Natural killer cell (primary cell): Measurements from ENCODE around the gene TOB2. TPM values are rescaled to one million over a fixed set of nuclear protein-coding genes. Genes with fewer than 3 reads are reported as not detected.

Experiments
- ATAC-seq, 3 donors: fragments of 150-1000 bp in 2 of 3; fragments of 200-7000 bp in 1 of 3; cut with Tn5 transposase; 1 replicate in 1 of 3; 2 replicates in 2 of 3; pipeline ENCODE4 v1.10.0; 2021; ENCODE audit warnings: mild to moderate bottlenecking in 2 of 3, moderate library complexity in 2 of 3
- DNase-seq, 2 donors: peaks; one replicate each; pipeline versions ENCODE4 v3.0.0 to v3.0.0-alpha.2; 2013 to 2021; ENCODE audit warnings: mixed read lengths in 1 of 2
- H3K27ac ChIP-seq: one replicate; pipeline ENCODE4 v1.5.1; 2013; ENCODE audit warnings: mild to moderate bottlenecking, low read length
- H3K27me3 ChIP-seq: one replicate; pipeline ENCODE4 v1.6.1; 2013; ENCODE audit warnings: low read length; ENCODE audit not compliant: control insufficient read depth, insufficient read depth
- H3K36me3 ChIP-seq: one replicate; pipeline ENCODE4 v1.6.1; 2013; ENCODE audit warnings: low read length; ENCODE audit not compliant: control insufficient read depth, insufficient read depth
- H3K4me1 ChIP-seq: one replicate; pipeline ENCODE4 v1.6.1; 2013; ENCODE audit warnings: low read length; ENCODE audit not compliant: control insufficient read depth, insufficient read depth
- H3K4me3 ChIP-seq: one replicate; pipeline ENCODE4 v1.5.1; 2013; ENCODE audit warnings: low read length
- H3K9me3 ChIP-seq: one replicate; pipeline ENCODE4 v1.6.1; 2013; ENCODE audit warnings: low read length; ENCODE audit not compliant: control insufficient read depth, insufficient read depth
- H3K27ac Mint-ChIP-seq, 2 donors: one replicate each; pipeline ENCODE4 v1.8.0; 2022; ENCODE audit warnings: mild to moderate bottlenecking in 2 of 2, mixed read lengths in 2 of 2, moderate library complexity in 1 of 2
- H3K27me3 Mint-ChIP-seq, 2 donors: one replicate each; pipeline ENCODE4 v1.8.0; 2022; ENCODE audit warnings: low read depth in 2 of 2, mixed read lengths in 2 of 2
- H3K36me3 Mint-ChIP-seq: one replicate; pipeline ENCODE4 v1.8.0; 2022; ENCODE audit warnings: mixed read lengths
- H3K4me1 Mint-ChIP-seq, 2 donors: one replicate each; pipeline ENCODE4 v1.8.0; 2022; ENCODE audit warnings: mixed read lengths in 2 of 2
- H3K4me3 Mint-ChIP-seq: one replicate; pipeline ENCODE4 v1.8.0; 2022; ENCODE audit warnings: mild to moderate bottlenecking, moderate library complexity, mixed read lengths
- H3K9me3 Mint-ChIP-seq, 2 donors: one replicate each; pipeline ENCODE4 v1.8.0; 2022; ENCODE audit warnings: mixed read lengths in 2 of 2
- WGBS: methylation state at CpG from one replicate; pipeline ENCODE4 v1.1.7; 2013; ENCODE audit warnings: missing lambda C conversion rate; ENCODE audit not compliant: insufficient coverage; 5-methylcytosine and 5-hydroxymethylcytosine counted together
- intact Hi-C: fragments of 100-400 bp; cut with micrococcal nuclease; formaldehyde crosslinking; loops from one replicate; pipeline ENCODE4 v1.14.2; 2022
- total RNA-seq, 4 donors: library from RNA; stranded (reverse); fragments of 120-200 nt in 1 of 4; gene quantifications; one replicate each; pipeline versions ENCODE4 v1.2.3 to v1.2.4, GENCODE V29; 2013 to 2022
- TF ChIP-seq, protein P1 (sequence below): fragments of 200-600 bp; IDR thresholded peaks from one replicate; pipeline ENCODE4 v1.8.0; 2022; ENCODE audit warnings: antibody characterized with exemption

Gene TOB2
- total RNA-seq, 3 donors from 2014 or later (not counting 1 experiment from before 2014, with no cell fraction given), result 26.4 to 42.2 (median 32.6) TPM

DNA sequence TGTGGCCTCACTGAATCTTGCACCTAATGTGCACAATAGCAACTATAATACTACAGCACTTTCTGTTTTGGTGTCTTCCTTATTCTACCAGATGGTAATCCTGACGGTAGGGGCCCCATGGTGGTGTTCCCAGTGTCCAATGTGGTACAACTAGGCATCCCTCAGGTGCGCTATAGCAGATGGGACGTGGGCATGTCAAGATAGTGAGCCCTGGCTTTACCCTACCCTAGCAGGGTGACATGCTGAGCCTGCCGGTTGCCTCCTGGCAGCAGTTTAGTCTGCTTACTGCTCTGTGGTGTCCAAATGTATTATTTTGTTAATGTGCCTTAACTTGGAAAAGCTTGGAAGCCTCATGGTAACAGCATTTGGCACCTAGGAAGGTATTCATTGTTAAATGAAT lies 41.5 kb upstream of the TOB2 start:
- Histone ChIP-seq H3K27me3 (no peaks in the 10 kb centered on the region), H3K4me1 (peaks cover 5% of the 10 kb centered on the region), H3K9me3 (no peaks in the 10 kb centered on the region), H3K27ac (no peak overlapping the region), H3K36me3 (no peaks in the 10 kb centered on the region), H3K4me3 (no peak overlapping the region)
- TF ChIP-seq, protein P1, sequence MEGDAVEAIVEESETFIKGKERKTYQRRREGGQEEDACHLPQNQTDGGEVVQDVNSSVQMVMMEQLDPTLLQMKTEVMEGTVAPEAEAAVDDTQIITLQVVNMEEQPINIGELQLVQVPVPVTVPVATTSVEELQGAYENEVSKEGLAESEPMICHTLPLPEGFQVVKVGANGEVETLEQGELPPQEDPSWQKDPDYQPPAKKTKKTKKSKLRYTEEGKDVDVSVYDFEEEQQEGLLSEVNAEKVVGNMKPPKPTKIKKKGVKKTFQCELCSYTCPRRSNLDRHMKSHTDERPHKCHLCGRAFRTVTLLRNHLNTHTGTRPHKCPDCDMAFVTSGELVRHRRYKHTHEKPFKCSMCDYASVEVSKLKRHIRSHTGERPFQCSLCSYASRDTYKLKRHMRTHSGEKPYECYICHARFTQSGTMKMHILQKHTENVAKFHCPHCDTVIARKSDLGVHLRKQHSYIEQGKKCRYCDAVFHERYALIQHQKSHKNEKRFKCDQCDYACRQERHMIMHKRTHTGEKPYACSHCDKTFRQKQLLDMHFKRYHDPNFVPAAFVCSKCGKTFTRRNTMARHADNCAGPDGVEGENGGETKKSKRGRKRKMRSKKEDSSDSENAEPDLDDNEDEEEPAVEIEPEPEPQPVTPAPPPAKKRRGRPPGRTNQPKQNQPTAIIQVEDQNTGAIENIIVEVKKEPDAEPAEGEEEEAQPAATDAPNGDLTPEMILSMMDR, result no peak
- WGBS, result 94% methylated on average over 4 of the region's 4 CpGs
- H3K9me3 Mint-ChIP-seq, result no peaks in the 10 kb centered on the region
- intact Hi-C loops, result no loop called here
- no peaks in the 10 kb centered on the region for H3K36me3 Mint-ChIP-seq
- H3K4me3 Mint-ChIP-seq, result no peak overlapping the region
- no peak overlapping the region for H3K27ac Mint-ChIP-seq
- H3K4me1 Mint-ChIP-seq, result peaks cover 20 to 54% of the 10 kb centered on the region in 2 donors
- H3K27me3 Mint-ChIP-seq, result no peaks in the 10 kb centered on the region
- no peak for ATAC-seq
- no peak for DNase-seq

DNA sequence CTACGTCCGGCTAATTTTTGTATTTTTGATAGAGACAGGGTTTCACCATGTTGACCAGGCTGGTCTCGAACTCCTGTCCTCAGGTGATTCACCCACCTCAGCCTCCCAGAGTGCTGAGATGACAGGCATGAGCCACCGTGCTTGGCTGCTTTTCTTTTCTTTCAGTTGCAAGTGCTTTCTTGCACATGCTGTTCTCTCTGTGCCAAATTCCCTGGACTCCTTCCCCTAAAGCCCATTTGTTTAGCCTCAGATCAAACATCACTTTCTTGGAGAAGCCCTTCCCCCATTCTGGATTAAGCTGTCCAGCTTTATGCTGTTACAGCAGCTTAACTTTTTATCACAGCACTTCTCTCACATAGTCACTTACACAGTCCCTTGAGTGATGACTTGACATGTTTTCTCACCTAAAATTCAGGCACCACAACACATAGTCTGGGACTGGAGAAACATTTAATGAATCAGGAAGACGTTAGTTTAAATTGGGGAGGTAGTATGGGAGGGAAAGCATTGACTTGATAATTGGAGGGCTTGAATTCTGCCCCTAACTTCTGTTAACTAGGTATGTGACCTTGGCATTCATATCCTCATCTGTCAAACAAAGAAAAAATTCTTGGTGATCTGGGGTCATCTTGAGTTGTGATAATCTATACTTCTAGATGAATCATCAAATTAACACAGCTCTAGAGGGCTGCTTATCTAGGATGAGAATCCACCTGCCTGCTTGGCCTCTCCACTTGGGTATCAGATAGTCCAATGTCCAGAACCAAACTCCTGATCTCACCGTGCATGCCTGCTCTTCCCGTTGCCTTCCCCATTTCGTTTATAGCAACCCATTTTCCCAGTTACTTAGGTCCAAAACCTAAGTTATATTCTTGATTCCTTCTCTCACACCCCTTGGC lies 40.7 kb upstream of the TOB2 start:
- Histone ChIP-seq H3K4me1 (peaks cover 5% of the 10 kb centered on the region), H3K9me3 (no peaks in the 10 kb centered on the region), H3K4me3 (no peak overlapping the region), H3K36me3 (no peaks in the 10 kb centered on the region), H3K27me3 (no peaks in the 10 kb centered on the region), H3K27ac (no peak overlapping the region)
- DNase-seq, result no peak
- Mint-ChIP-seq H3K36me3 (no peaks in the 10 kb centered on the region), H3K27ac (no peak overlapping the region), H3K9me3 (no peaks in the 10 kb centered on the region), H3K27me3 (no peaks in the 10 kb centered on the region), H3K4me3 (no peak overlapping the region), H3K4me1 (peaks cover 20 to 61% of the 10 kb centered on the region in 2 donors)
- no peak for ATAC-seq
- 90% methylated on average over 7 of the region's 8 CpGs for WGBS
- intact Hi-C loops, result no loop called here
- TF ChIP-seq, protein P1, result no peak

DNA sequence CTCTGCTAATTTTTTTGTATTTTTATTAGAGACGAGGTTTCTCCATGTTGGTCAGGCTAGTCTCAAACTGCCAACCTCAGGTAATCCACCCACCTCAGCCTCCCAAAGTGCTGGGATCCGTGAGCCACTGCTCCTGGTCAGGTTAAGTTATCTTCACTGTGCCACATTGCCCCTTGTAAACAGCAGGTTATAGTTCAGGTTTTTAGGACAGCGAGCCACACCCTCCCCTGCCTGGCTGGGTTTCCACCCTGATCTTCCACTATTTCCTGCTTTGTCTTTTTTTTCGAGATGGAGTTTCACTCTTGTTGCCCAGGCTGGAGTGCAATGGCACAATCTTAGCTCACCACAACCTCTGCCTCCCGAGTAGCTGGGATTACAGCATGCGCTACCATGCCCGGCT lies 38.4 kb upstream of the TOB2 start:
- Mint-ChIP-seq H3K4me3 (no peak overlapping the region), H3K27me3 (no peaks in the 10 kb centered on the region), H3K27ac (no peak overlapping the region), H3K4me1 (peaks cover 21 to 50% of the 10 kb centered on the region in 2 donors), H3K9me3 (no peaks in the 10 kb centered on the region), H3K36me3 (no peaks in the 10 kb centered on the region)
- no peaks in the 10 kb centered on the region for H3K27me3 ChIP-seq
- H3K4me3 ChIP-seq, result no peak overlapping the region
- no peaks in the 10 kb centered on the region for H3K36me3 ChIP-seq
- H3K27ac ChIP-seq, result no peak overlapping the region
- 89% methylated on average over 7 of the region's 7 CpGs for WGBS
- DNase-seq, result no peak
- TF ChIP-seq, protein P1, result no peak
- no peak for ATAC-seq
- intact Hi-C loops, result no loop called here
- peaks cover 10% of the 10 kb centered on the region for H3K4me1 ChIP-seq
- H3K9me3 ChIP-seq, result no peaks in the 10 kb centered on the region
